NOMO-1 (cell line): ENCODE data around the gene CHRM1.
"Not testable (repeated sequence)": the region's sequence is repeated elsewhere in the genome, so short reads cannot be mapped to it uniquely, and the experiment has no call there.

Experiments
- DNase-seq, 2 experiments: peaks; one replicate each; lab custom pipeline; 2025; ENCODE audit not compliant: unreplicated experiment in 2 of 2; lab: John Stamatoyannopoulos, UW

Gene CHRM1

GRCh38 chr11:62921201-62921572 is at the start of gene CHRM1:
CHRM1 (minus strand) TSS chr11:62921363; CDS start chr11:62911100, 10,263 bp downstream.
- DNase-seq, result no peak

- no peak for DNase-seq
These were observed 44.4 kb upstream of the CHRM1 start for GRCh38 chr11:62965574-62965973.

- no peak for DNase-seq
These were observed 41.2 kb upstream of the CHRM1 start for GRCh38 chr11:62962391-62962790.

GRCh38 chr11:62961017-62961570 is 39.9 kb upstream of the CHRM1 start:
- no peak for DNase-seq

GRCh38 chr11:62959422-62959980 is 38.3 kb upstream of the CHRM1 start:
- DNase-seq, result no peak

GRCh38 chr11:62958547-62959421 is 37.6 kb upstream of the CHRM1 start:
- DNase-seq, result no peak

GRCh38 chr11:62957147-62957546 is 36.0 kb upstream of the CHRM1 start:
- no peak for DNase-seq

GRCh38 chr11:62954478-62954877 is 33.3 kb upstream of the CHRM1 start:
- DNase-seq, result no peak

- no peak for DNase-seq
These were observed 32.6 kb upstream of the CHRM1 start for GRCh38 chr11:62953811-62954210.

GRCh38 chr11:62948765-62949320 is 27.7 kb upstream of the CHRM1 start:
- DNase-seq, result no peak

GRCh38 chr11:62945538-62945937 is 24.4 kb upstream of the CHRM1 start:
- not testable (repeated sequence) for DNase-seq

GRCh38 chr11:62937528-62937927 is 16.4 kb upstream of the CHRM1 start:
- DNase-seq, result not testable (repeated sequence)

- DNase-seq, result no peak
These were observed 13.3 kb upstream of the CHRM1 start for GRCh38 chr11:62934496-62934785.

GRCh38 chr11:62933750-62934495 is 12.8 kb upstream of the CHRM1 start:
- no peak for DNase-seq

- no peak for DNase-seq
These were observed 12.1 kb upstream of the CHRM1 start for GRCh38 chr11:62933285-62933684.

- DNase-seq, result no peak
These were observed 10.5 kb upstream of the CHRM1 start for GRCh38 chr11:62931499-62932278.

- no peak for DNase-seq
These were observed 9.5 kb upstream of the CHRM1 start for GRCh38 chr11:62930666-62931065.

- no peak for DNase-seq
These were observed 9.0 kb upstream of the CHRM1 start for GRCh38 chr11:62930157-62930556.

GRCh38 chr11:62928011-62928410 is 6.8 kb upstream of the CHRM1 start:
- no peak for DNase-seq

- DNase-seq, result no peak
These were observed 5.7 kb upstream of the CHRM1 start for GRCh38 chr11:62926680-62927455.
